Thymus (tissue), 11 donors: Measurements from ENCODE around the gene THPO. TPM values are rescaled to one million over a fixed set of nuclear protein-coding genes. Genes with fewer than 3 reads are reported as not detected.

Source experiments
- DNase-seq, 9 donors: peaks; one replicate each; pipeline ENCODE4 v3.0.0-alpha.2; 2013; ENCODE audit warnings: low spot score in 9 of 9, low read depth in 6 of 9, missing footprints in 1 of 9
- H3K27ac ChIP-seq, 2 donors: one replicate each; pipeline ENCODE4 v1.5.1; 2013; ENCODE audit warnings: control low read depth in 1 of 2, low read depth in 1 of 2, low read length in 1 of 2, mild to moderate bottlenecking in 1 of 2, moderate library complexity in 1 of 2
- H3K27me3 ChIP-seq, 2 donors: one replicate each; pipeline ENCODE4 v1.5.1; 2013; ENCODE audit warnings: low read length in 1 of 2; ENCODE audit not compliant: control insufficient read depth in 2 of 2, insufficient read depth in 1 of 2
- H3K36me3 ChIP-seq, 2 donors: one replicate each; pipeline ENCODE4 v1.5.1; 2013; ENCODE audit warnings: low read length in 1 of 2, mild to moderate bottlenecking in 1 of 2, moderate library complexity in 1 of 2; ENCODE audit not compliant: control insufficient read depth in 2 of 2, insufficient read depth in 2 of 2
- H3K4me1 ChIP-seq, 2 donors: one replicate each; pipeline ENCODE4 v1.5.1; 2013; ENCODE audit warnings: low read length in 2 of 2; ENCODE audit not compliant: control insufficient read depth in 2 of 2, insufficient read depth in 2 of 2
- H3K4me3 ChIP-seq, 2 donors: one replicate each; pipeline ENCODE4 v1.5.1; 2013; ENCODE audit warnings: low read length in 2 of 2, control low read depth in 1 of 2, mild to moderate bottlenecking in 1 of 2
- H3K9me3 ChIP-seq, 2 donors: one replicate each; pipeline ENCODE4 v1.5.1; 2013; ENCODE audit warnings: low read length in 1 of 2, mild to moderate bottlenecking in 1 of 2; ENCODE audit not compliant: control insufficient read depth in 2 of 2, insufficient read depth in 1 of 2
- WGBS: extraction: QIAGEN DNeasy Blood & Tissue Kit; methylation state at CpG from one replicate; pipeline ENCODE4 v1.1.7; 2013; 5-methylcytosine and 5-hydroxymethylcytosine counted together
- polyA plus RNA-seq: library from polyadenylated mRNA; stranded (reverse); fragments of 200-250 nt; gene quantifications from one replicate; pipeline ENCODE4 v1.2.3, GENCODE V29; 2013
- total RNA-seq: library from RNA; stranded (reverse); fragments of 120-200 nt; gene quantifications from one replicate; pipeline ENCODE4 v1.2.4, GENCODE V29; 2013
- donor health status: healthy.

The THPO gene
- total and polyA plus RNA-seq, 2 donors = 0.21 TPM; not detected in 1

DNA sequence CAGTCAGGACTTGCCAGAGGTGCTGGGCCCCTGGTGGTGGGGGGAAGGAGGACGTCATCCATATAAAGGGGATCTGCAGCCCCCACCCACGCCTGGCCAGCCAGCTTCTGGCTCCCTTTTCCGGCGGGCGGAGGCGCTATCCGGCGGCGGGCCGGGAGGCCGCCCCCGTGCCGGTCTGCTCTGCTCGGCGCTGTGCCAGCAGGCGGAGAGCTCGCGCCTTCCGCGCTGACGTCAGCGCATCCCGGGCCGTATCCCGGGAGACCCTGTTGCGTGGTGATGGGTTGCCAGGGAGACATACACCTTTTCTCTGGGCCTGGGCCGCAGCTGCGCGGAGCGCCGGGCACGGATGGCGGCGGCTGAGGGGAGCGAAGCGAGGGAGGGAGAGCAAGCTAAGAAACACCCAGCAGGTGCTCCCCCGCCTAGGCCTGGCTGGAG, 39.5 kb downstream of the THPO start:
- Histone ChIP-seq H3K27ac (no peak overlapping the region), H3K4me1 (peaks cover 9 to 29% of the 10 kb centered on the region in 2 donors), H3K36me3 (peaks cover 17 to 19% of the 10 kb centered on the region in 2 donors), H3K9me3 (no peaks in the 10 kb centered on the region), H3K27me3 (peaks cover 0 to 37% of the 10 kb centered on the region in 2 donors), H3K4me3 (no peak overlapping the region)
- peak in 2 of 9 donors; percentile 21 to 35 for DNase-seq
- 66% methylated on average over 37 of the region's 37 CpGs for WGBS

- Histone ChIP-seq H3K36me3 (peaks cover 20 to 21% of the 10 kb centered on the region in 2 donors), H3K4me3 (no peak overlapping the region), H3K9me3 (no peaks in the 10 kb centered on the region), H3K27ac (peak overlapping the region; percentile 5 to 59), H3K27me3 (peaks cover 0 to 37% of the 10 kb centered on the region in 2 donors), H3K4me1 (peaks cover 9 to 29% of the 10 kb centered on the region in 2 donors)
- 90% methylated on average over 7 of the region's 7 CpGs for WGBS
- DNase-seq = no peak
Observed at GRCh38 chr3:184337981-184338380, 40.0 kb downstream of the THPO start.

GRCh38 chr3:184337399-184337714, 40.6 kb downstream of the THPO start, which contains the start of gene FAM131A:
FAM131A (plus strand) TSS chr3:184337600; CDS start chr3:184337631, 31 bp downstream.
- H3K27me3 ChIP-seq = peaks cover 0 to 37% of the 10 kb centered on the region in 2 donors
- peak within 1 kb of the TSS; percentile 41 to 93 for H3K27ac ChIP-seq
- 94% methylated on average over 6 of the region's 6 CpGs for WGBS
- H3K4me3 ChIP-seq = peak within 1 kb of the TSS; percentile 60 to 91
- peaks cover 20 to 28% of the 10 kb centered on the region in 2 donors for H3K36me3 ChIP-seq
- no peak for DNase-seq
- H3K4me1 ChIP-seq = peaks cover 9 to 29% of the 10 kb centered on the region in 2 donors
- H3K9me3 ChIP-seq = no peaks in the 10 kb centered on the region

DNA sequence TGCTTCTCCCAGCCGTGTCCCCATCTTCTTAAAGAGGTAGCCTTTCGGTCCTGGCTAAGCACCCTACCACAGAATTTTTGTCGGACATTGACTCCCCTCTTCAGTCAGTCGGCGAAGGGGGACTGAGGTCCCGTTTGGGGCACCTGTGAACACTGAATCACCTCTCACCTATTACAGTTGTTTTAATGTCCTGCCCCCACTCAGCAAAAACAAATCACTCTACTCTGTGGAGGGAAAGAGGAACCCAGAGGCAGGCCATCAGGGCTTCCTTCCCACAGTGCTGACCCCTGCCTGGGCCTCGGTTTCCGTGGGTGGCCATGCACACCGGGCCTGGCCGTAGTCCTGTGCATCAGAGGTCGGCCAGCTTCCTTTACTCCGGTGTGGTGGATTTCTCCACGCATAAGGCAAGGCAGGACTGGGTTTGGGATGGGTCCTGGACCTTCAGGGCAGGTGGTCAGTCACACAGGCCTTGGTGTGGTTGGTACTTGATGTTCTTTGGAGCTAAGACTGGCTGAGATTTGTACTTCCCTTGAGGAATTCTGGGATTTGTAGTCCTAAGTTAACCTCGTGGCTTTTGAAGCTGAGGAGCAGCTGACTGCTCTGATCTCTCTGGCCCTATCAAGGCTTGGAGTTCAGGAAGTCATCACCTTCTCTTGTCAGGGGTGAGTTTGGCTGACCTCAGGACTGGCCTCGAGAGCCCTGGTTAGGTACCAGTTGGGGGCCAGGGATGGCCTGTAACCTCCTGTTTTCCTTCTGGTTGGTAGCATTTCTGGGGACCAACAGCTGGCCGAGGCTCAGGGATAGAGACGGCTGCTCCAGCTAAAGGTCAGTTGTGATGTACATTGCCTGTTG, 41.2 kb downstream of the THPO start:
- H3K4me1 ChIP-seq = peaks cover 9 to 29% of the 10 kb centered on the region in 2 donors
- peak overlapping the region; percentile 60 to 91 for H3K4me3 ChIP-seq
- no peaks in the 10 kb centered on the region for H3K9me3 ChIP-seq
- WGBS = 32% methylated on average over 17 of the region's 17 CpGs
- H3K27me3 ChIP-seq = peaks cover 0 to 37% of the 10 kb centered on the region in 2 donors
- peak in 1 of 9 donors; percentile 30 for DNase-seq
- H3K36me3 ChIP-seq = peaks cover 26 to 34% of the 10 kb centered on the region in 2 donors
- H3K27ac ChIP-seq = peak overlapping the region; percentile 41 to 93

DNA sequence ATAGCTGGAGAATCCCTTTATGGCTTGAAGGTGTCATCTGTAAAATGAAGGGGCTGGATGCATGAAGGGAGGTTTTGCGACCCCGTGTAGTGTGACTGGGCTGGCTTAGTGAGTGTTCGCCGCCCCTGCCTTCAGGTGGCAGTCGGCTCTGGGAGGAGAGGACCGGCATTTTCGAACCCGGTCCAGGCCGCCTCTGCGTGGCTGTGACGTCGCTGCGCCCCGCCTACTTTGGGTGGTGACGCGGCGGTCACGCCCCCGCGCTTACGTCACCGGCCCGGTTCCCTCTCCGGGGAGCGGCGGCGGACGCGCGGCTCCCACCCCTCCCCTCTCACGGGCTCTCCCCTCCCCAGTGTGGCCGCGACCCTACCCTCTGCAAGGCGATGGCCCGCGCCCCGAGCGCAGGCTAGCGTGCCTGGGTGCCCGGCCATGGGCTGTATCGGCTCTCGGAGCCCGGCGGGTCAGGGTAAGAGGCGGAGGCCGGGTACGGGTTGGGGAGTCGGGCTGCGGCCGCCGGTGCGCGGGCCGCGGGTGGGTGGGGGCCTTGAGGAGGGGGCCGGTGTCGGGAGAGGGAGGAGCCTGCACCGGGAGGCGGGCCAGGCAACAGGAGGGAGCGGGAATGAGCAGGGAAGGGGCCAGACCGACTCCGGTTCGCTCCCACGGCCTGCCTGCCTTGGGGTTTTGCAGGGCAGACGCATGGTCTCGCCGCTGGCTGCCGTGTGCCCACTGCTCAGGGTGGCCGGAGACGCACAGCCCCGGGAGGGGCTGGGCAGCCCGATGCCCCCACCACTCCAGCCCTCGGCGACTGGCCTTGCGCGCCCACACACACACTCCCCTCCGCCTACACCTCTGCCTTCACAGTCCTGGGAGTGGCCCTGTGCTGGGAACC, 42.1 kb downstream of the THPO start:
- peak overlapping the region; percentile 60 to 91 for H3K4me3 ChIP-seq
- DNase-seq = peak; percentile 37 to 87 (median 73)
- H3K27me3 ChIP-seq = peaks cover 0 to 37% of the 10 kb centered on the region in 2 donors
- peaks cover 35 to 42% of the 10 kb centered on the region in 2 donors for H3K36me3 ChIP-seq
- 2% methylated on average over 77 of the region's 77 CpGs for WGBS
- H3K27ac ChIP-seq = peak overlapping the region; percentile 84 to 93
- peaks cover 9 to 29% of the 10 kb centered on the region in 2 donors for H3K4me1 ChIP-seq
- H3K9me3 ChIP-seq = no peaks in the 10 kb centered on the region

GRCh38 chr3:184335291-184335660, 42.7 kb downstream of the THPO start:
- 82% methylated on average over 4 of the region's 4 CpGs for WGBS
- Histone ChIP-seq H3K4me3 (peak overlapping the region; percentile 60 to 91), H3K36me3 (peaks cover 38 to 47% of the 10 kb centered on the region in 2 donors)

GRCh38 chr3:184334470-184335158, 43.4 kb downstream of the THPO start:
- Histone ChIP-seq H3K4me1 (peaks cover 9 to 29% of the 10 kb centered on the region in 2 donors), H3K36me3 (peaks cover 38 to 52% of the 10 kb centered on the region in 2 donors), H3K27me3 (peaks cover 0 to 36% of the 10 kb centered on the region in 2 donors), H3K27ac (no peak overlapping the region), H3K4me3 (no peak overlapping the region), H3K9me3 (no peaks in the 10 kb centered on the region)
- DNase-seq = no peak
- WGBS = 96% methylated on average over 15 of the region's 15 CpGs

More at GRCh38 chr3:184335291-184335660, 42.7 kb downstream of the THPO start:
- Histone ChIP-seq H3K27ac (peak overlapping the region; percentile 84 to 93), H3K4me1 (peaks cover 9 to 29% of the 10 kb centered on the region in 2 donors), H3K27me3 (peaks cover 0 to 37% of the 10 kb centered on the region in 2 donors), H3K9me3 (no peaks in the 10 kb centered on the region)
- DNase-seq = no peak

DNA sequence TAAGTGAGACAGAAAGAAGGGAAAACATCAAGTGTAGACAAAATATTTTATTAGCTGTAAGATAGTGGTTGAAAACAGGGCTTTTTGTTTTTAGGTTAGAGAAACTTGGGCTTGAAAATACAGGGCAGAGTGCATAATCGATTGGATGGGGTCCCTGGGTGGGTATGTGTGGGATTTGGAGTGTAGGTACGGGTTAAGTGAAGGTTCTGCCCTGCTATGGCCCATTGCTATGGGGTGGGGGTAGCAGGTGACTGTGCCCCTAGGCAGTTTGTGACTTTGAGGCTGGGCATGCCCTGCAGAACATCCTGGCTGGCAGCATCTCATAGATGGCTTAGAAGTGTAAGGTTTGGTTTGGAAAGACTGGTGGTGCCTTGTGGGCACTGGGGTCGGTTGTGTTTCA, 44.3 kb downstream of the THPO start:
- Histone ChIP-seq H3K4me1 (peaks cover 9 to 25% of the 10 kb centered on the region in 2 donors), H3K27me3 (peaks cover 0 to 27% of the 10 kb centered on the region in 2 donors), H3K27ac (no peak overlapping the region), H3K9me3 (no peaks in the 10 kb centered on the region), H3K4me3 (no peak overlapping the region), H3K36me3 (peaks cover 43 to 61% of the 10 kb centered on the region in 2 donors)
- DNase-seq = no peak
- WGBS = 81% methylated on average over 3 of the region's 3 CpGs
